DND-41 (cell line): Measurements from ENCODE around the gene NKPD1.
"Not testable (repeated sequence)": the region's sequence is repeated elsewhere in the genome, so short reads cannot be mapped to it uniquely, and the experiment has no call there.

Experiments
- ATAC-seq: fragments of 200-7000 bp; cut with Tn5 transposase; 3 replicates; pipeline ENCODE4 v1.9.1; 2021; ENCODE audit warnings: low read depth; ENCODE audit not compliant: insufficient read depth
- DNase-seq: peaks from one replicate; pipeline ENCODE4 v3.0.0-alpha.2; 2020
- H2AFZ ChIP-seq: 2 replicates; pipeline ENCODE4 v1.6.0; 2012; ENCODE audit warnings: low read depth, low read length
- H3K27ac ChIP-seq: 2 replicates; pipeline ENCODE4 v1.5.1; 2012; ENCODE audit warnings: low read length, inconsistent platforms
- H3K27me3 ChIP-seq: fragments of 200-600 bp; sonication (generic); 2 replicates; pipeline ENCODE4 v1.6.0; 2012; ENCODE audit warnings: low read length, mild to moderate bottlenecking, inconsistent platforms; ENCODE audit not compliant: insufficient read depth, poor library complexity
- H3K36me3 ChIP-seq: 2 replicates; pipeline ENCODE4 v1.5.1; 2012; ENCODE audit warnings: low read length, inconsistent platforms; ENCODE audit not compliant: insufficient read depth
- H3K4me1 ChIP-seq: 2 replicates; pipeline ENCODE4 v1.5.1; 2012; ENCODE audit warnings: mild to moderate bottlenecking, low read length; ENCODE audit not compliant: insufficient read depth
- H3K4me2 ChIP-seq: 2 replicates; pipeline ENCODE4 v1.6.0; 2012; ENCODE audit warnings: mild to moderate bottlenecking, moderate library complexity, low read length, inconsistent platforms; ENCODE audit not compliant: insufficient read depth
- H3K4me3 ChIP-seq, 2 experiments: fragments of 200-600 bp in 1 of 2; shearing (Covaris generic) in 1 of 2; 2 replicates each; pipeline ENCODE4 v1.5.1; 2012 to 2016; ENCODE audit warnings: inconsistent platforms in 2 of 2, low read length in 2 of 2, mild to moderate bottlenecking in 2 of 2, low read depth in 1 of 2, moderate library complexity in 1 of 2
- H3K79me2 ChIP-seq: 2 replicates; pipeline ENCODE4 v1.6.0; 2012; ENCODE audit warnings: low read length, inconsistent platforms; ENCODE audit not compliant: insufficient read depth
- H3K9ac ChIP-seq: 2 replicates; pipeline ENCODE4 v1.6.0; 2012; ENCODE audit warnings: low read depth, mild to moderate bottlenecking, inconsistent platforms, low read length, moderate library complexity
- H3K9me3 ChIP-seq: 2 replicates; pipeline ENCODE4 v1.5.1; 2012; ENCODE audit warnings: low read length, moderate library complexity, mild to moderate bottlenecking, inconsistent platforms; ENCODE audit not compliant: insufficient read depth, severe bottlenecking
- H4K20me1 ChIP-seq: 2 replicates; pipeline ENCODE4 v1.6.0; 2012; ENCODE audit warnings: low read length; ENCODE audit not compliant: insufficient read depth
- EZH2 ChIP-seq: IDR thresholded peaks from 3 replicates; pipeline ENCODE4 v1.6.1; 2012; ENCODE audit warnings: borderline replicate concordance, low read depth, mild to moderate bottlenecking, moderate library complexity, low read length, inconsistent platforms; ENCODE audit not compliant: severe bottlenecking
- TF ChIP-seq, protein P1 (sequence below): IDR thresholded peaks from 2 replicates; pipeline ENCODE4 v1.5.1; 2012; ENCODE audit warnings: borderline replicate concordance, low read length, moderate library complexity, mild to moderate bottlenecking; ENCODE audit not compliant: poor library complexity, severe bottlenecking; ENCODE audit errors: extremely low read depth

The NKPD1 gene

DNA sequence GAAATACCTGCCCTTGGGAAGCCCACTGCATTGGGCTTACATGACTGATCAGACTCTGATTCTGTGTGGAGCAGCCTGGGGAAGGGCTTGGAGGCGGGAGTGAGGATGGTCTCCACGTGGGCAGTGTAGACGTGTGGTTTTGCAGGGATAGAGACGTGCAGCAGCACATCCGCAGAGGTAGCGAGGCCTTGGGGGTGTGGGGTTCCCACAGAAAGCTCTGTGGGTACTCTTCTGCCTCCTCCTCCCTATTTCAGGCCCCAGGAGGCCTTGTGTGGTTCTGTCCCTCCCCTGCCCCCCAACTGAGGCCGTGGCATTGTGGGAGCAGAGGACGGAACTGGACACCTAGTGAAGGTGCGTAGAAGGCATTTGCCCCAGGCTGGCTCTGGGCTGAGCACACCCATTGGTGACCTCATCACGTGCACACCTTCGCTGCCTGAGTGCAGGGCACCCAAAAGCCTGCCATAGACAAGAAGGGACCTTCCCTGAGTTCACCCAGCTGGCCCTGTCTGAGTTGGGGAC is 38.9 kb downstream of the NKPD1 start:
- peaks cover 90% of the 10 kb centered on the region for H3K79me2 ChIP-seq
- no peaks in the 10 kb centered on the region for H3K9me3 ChIP-seq
- DNase-seq (no peak), ATAC-seq (no peak)
- H2AFZ ChIP-seq = no peak overlapping the region
- no peak overlapping the region for H3K9ac ChIP-seq
- no peak for TF ChIP-seq EZH2
- TF ChIP-seq, protein P1, sequence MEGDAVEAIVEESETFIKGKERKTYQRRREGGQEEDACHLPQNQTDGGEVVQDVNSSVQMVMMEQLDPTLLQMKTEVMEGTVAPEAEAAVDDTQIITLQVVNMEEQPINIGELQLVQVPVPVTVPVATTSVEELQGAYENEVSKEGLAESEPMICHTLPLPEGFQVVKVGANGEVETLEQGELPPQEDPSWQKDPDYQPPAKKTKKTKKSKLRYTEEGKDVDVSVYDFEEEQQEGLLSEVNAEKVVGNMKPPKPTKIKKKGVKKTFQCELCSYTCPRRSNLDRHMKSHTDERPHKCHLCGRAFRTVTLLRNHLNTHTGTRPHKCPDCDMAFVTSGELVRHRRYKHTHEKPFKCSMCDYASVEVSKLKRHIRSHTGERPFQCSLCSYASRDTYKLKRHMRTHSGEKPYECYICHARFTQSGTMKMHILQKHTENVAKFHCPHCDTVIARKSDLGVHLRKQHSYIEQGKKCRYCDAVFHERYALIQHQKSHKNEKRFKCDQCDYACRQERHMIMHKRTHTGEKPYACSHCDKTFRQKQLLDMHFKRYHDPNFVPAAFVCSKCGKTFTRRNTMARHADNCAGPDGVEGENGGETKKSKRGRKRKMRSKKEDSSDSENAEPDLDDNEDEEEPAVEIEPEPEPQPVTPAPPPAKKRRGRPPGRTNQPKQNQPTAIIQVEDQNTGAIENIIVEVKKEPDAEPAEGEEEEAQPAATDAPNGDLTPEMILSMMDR = no peak
- no peak overlapping the region for H3K4me3 ChIP-seq
- 0 out of 2 replicates have a peak overlapping the region, but pooled peaks have one; percentile 20 for H3K27ac ChIP-seq
- H4K20me1 ChIP-seq = peaks cover 88% of the 10 kb centered on the region
- H3K4me2 ChIP-seq = no peak overlapping the region
- H3K36me3 ChIP-seq = peaks cover 3% of the 10 kb centered on the region; the same call in 1 of the 2 replicates
- H3K27me3 ChIP-seq = no peaks in the 10 kb centered on the region
- peaks cover 12% of the 10 kb centered on the region for H3K4me1 ChIP-seq

DNA sequence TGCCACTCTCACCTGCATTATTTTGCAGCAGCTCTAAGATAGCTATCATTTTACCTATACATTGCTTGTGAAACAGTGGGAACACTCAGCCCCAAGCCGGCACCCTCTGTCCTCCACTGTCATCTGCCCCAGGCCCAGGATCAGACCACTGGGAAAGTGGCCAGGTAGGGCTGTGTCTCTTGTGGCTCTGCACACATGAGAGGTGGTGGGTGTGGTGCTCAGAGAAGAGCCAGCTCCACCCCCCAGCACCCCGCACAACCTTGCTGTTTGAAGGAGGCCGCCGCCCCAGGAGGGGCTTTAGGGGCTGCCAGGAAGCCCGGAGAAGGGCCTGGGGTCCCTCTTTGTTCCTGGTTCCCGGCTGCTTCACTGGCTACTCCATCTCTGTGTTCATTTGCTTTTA is 41.2 kb downstream of the NKPD1 start:
- H3K9ac ChIP-seq = no peak overlapping the region
- H3K36me3 ChIP-seq = peaks cover 3% of the 10 kb centered on the region; the same call in 1 of the 2 replicates
- H3K27me3 ChIP-seq = no peaks in the 10 kb centered on the region
- H3K27ac ChIP-seq = no peak overlapping the region
- DNase-seq (no peak), ATAC-seq (no peak)
- no peaks in the 10 kb centered on the region for H3K9me3 ChIP-seq
- peaks cover 89% of the 10 kb centered on the region for H3K79me2 ChIP-seq
- no peak overlapping the region for H3K4me2 ChIP-seq
- peaks cover 32% of the 10 kb centered on the region for H3K4me1 ChIP-seq
- TF ChIP-seq, protein P1 = no peak
- TF ChIP-seq EZH2 = no peak
- no peak overlapping the region for H3K4me3 ChIP-seq
- H4K20me1 ChIP-seq = peaks cover 89% of the 10 kb centered on the region
- no peak overlapping the region for H2AFZ ChIP-seq

DNA sequence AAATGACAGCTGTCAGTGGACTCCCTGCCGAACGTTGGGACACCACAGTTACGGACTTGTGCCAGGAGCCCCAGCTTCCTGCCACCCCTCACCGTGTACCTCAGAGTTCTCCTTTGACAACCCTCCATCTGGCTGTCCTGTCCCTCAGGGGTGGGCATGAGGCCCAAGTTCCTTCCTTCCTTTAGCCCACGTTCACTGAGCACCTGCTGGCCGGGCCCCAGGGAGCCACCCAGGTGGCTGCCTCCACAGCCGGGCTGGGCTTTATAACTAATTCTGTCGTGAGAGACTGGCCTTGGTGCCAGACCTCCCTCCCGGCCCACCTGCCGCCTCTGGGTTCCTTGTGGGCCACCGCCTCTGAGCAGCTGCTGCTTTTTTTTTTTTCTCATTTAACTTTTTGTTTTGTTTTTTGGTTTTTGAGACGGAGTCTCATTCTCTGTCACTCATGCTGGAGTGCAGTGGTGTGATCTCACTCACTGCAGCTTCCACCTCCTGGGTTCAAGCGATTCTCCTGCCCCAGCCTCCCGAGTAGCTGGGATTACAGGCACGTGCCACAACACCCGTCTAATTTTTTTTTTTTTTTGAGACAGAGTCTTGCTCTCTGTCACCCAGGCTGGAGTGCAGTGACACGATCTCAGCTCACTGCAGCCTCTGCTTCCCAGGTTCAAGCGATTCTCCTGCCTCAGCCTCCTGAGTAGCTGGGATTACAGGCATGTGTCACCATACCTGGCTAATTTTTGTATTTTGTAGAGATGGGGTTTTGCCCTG is 42.0 kb downstream of the NKPD1 start:
- not testable (repeated sequence) for H3K27me3 ChIP-seq, DNase-seq, H3K36me3 ChIP-seq, ATAC-seq, H3K9ac ChIP-seq, H3K4me2 ChIP-seq, H3K4me3 ChIP-seq, H2AFZ ChIP-seq, H3K9me3 ChIP-seq
- peaks cover 89% of the 10 kb centered on the region for H3K79me2 ChIP-seq
- peak overlapping the region; percentile 74; the same call in 1 of the 2 replicates for H3K27ac ChIP-seq
- H4K20me1 ChIP-seq = peaks cover 89% of the 10 kb centered on the region
- peaks cover 32% of the 10 kb centered on the region for H3K4me1 ChIP-seq

DNA sequence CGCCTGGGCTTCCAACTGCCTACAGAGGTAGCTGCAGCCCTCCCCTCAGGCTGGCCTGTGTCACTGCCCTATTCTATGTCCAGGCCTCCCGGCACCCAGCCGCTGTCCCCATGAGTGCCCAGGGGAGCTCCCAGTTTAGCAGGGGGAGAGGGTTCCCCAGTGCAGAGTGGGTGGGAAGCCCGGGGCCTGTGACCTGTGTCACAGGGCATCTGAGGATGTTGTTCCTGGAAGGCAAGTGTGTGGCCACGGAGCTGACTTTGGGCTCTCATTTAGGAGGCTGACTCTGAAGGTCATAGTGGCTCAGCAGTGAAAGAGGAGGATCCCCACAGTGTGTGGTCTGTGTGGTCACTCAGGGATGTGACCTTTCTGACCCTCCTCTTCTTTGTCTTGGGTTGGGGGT is 42.7 kb downstream of the NKPD1 start:
- ATAC-seq = no peak
- Histone ChIP-seq H3K4me1 (peaks cover 32% of the 10 kb centered on the region), H3K9ac (no peak overlapping the region), H4K20me1 (peaks cover 89% of the 10 kb centered on the region), H3K4me2 (no peak overlapping the region), H3K27me3 (no peaks in the 10 kb centered on the region), H3K9me3 (no peaks in the 10 kb centered on the region), H3K27ac (peak overlapping the region; percentile 74; the same call in 1 of the 2 replicates), H3K79me2 (peaks cover 89% of the 10 kb centered on the region), H2AFZ (no peak overlapping the region), H3K4me3 (no peak overlapping the region), H3K36me3 (0 out of 2 replicates have a peak, but pooled peaks cover 3% of the 10 kb centered on the region)
- TF ChIP-seq EZH2 = no peak
- TF ChIP-seq, protein P1 = no peak
- DNase-seq = no peak
